GM12878 (cell line): ENCODE results near the gene PPIB. TPM values are rescaled to one million over a fixed set of nuclear protein-coding genes. Genes with fewer than 3 reads are reported as not detected.

Experiments
- ATAC-seq: fragments of 200-7000 bp; cut with Tn5 transposase; 3 replicates; pipeline ENCODE4 v1.9.1; 2020; ENCODE audit warnings: mild to moderate bottlenecking, moderate library complexity
- BruUV-seq: library from RNA; stranded (reverse); fragments of 400-500 nt; replicated peaks from 2 replicates; lab custom pipeline; 2021; lab: Mats Ljungman, UMichigan
- CTCF ChIA-PET: fragments of 300-600 bp; sonication (Branson Sonifier 250); formaldehyde crosslinking; extraction: SDS; loops from one replicate; lab custom pipeline; 2021; ENCODE audit warnings: inconsistent platforms; lab: Yijun Ruan, JAX
- POLR2A ChIA-PET: fragments of 350-600 bp; formaldehyde crosslinking; extraction: SDS; loops from one replicate; lab custom pipeline; 2021; ENCODE audit warnings: inconsistent platforms; lab: Charles Lee
- RAD21 ChIA-PET: fragments of 300-600 bp; sonication (Branson Sonifier 250); formaldehyde crosslinking; loops from one replicate; lab custom pipeline; 2023; ENCODE audit warnings: antibody characterized with exemption; ENCODE audit not compliant: unreplicated experiment; lab: Charles Lee
- SMC1A ChIA-PET: fragments of 300-600 bp; sonication (Branson Sonifier 250); formaldehyde crosslinking; loops from one replicate; lab custom pipeline; 2023; ENCODE audit not compliant: unreplicated experiment, uncharacterized antibody; lab: Charles Lee
- DNase-seq: peaks from one replicate; pipeline ENCODE4 v3.0.0-alpha.2; 2011; ENCODE audit warnings: low read depth, low spot score
- FAIRE-seq: peaks from 3 replicates; lab custom pipeline; 2011; peaks lifted over from hg19 to GRCh38; lab: Jason Lieb, UNC
- H2AFZ ChIP-seq: 2 replicates; pipeline ENCODE4 v1.6.0; 2011; ENCODE audit warnings: low read depth, low read length, control low read depth; ENCODE audit not compliant: control insufficient read depth
- H3K27ac ChIP-seq: 2 replicates; pipeline ENCODE4 v1.5.1; 2011; ENCODE audit warnings: control low read depth; ENCODE audit not compliant: control insufficient read depth, insufficient read depth
- H3K27me3 ChIP-seq, 2 experiments: replicated peaks in 1 of 2; 2 replicates each; pipeline versions ENCODE4 v1.6.0 to v1.6.1; 2011; ENCODE audit warnings: low read length in 1 of 2; ENCODE audit not compliant: control insufficient read depth in 2 of 2, insufficient read depth in 2 of 2
- H3K36me3 ChIP-seq, 2 experiments: 2 replicates each; pipeline ENCODE4 v1.5.1; 2011; ENCODE audit warnings: low read length in 1 of 2; ENCODE audit not compliant: control insufficient read depth in 2 of 2, insufficient read depth in 2 of 2
- H3K4me1 ChIP-seq: 2 replicates; pipeline ENCODE4 v1.6.1; 2011; ENCODE audit warnings: mild to moderate bottlenecking, low read length, moderate library complexity, mixed read lengths; ENCODE audit not compliant: control insufficient read depth, insufficient read depth
- H3K4me2 ChIP-seq: 2 replicates; pipeline ENCODE4 v1.6.0; 2011; ENCODE audit warnings: control low read depth; ENCODE audit not compliant: control insufficient read depth, insufficient read depth
- H3K4me3 ChIP-seq: fragments of 200-600 bp; sonication (generic); 2 replicates; pipeline ENCODE4 v1.5.1; 2016
- H3K79me2 ChIP-seq: 2 replicates; pipeline ENCODE4 v1.6.0; 2011; ENCODE audit warnings: low read length; ENCODE audit not compliant: control insufficient read depth, insufficient read depth
- H3K9ac ChIP-seq: 2 replicates; pipeline ENCODE4 v1.8.0; 2011; ENCODE audit warnings: low read length, control low read depth, mixed read lengths; ENCODE audit not compliant: control insufficient read depth, insufficient read depth
- H3K9me3 ChIP-seq: replicated peaks from 3 replicates; pipeline ENCODE4 v1.5.1; 2011; ENCODE audit warnings: mild to moderate bottlenecking, low read length; ENCODE audit not compliant: control insufficient read depth, insufficient read depth
- H4K20me1 ChIP-seq: 2 replicates; pipeline ENCODE4 v1.6.0; 2011; ENCODE audit not compliant: control insufficient read depth, insufficient read depth
- ASH2L ChIP-seq: fragments of 300-600, 200-600 bp; sonication (generic); IDR thresholded peaks from 2 replicates; pipeline ENCODE4 v1.6.1; 2017; ENCODE audit warnings: low read depth, mild to moderate bottlenecking, borderline replicate concordance
- ATF2 ChIP-seq: IDR thresholded peaks from 2 replicates; pipeline ENCODE4 v1.6.1; 2012; ENCODE audit warnings: low read length, inconsistent platforms
- CTCF ChIP-seq, 3 experiments: IDR thresholded peaks in 2 of 3; conservative IDR thresholded peaks in 1 of 3; 2 replicates each; pipeline ENCODE4 v1.5.1; 2011; ENCODE audit warnings: low read depth in 3 of 3, low read length in 3 of 3, mild to moderate bottlenecking in 3 of 3, control low read depth in 2 of 3, moderate library complexity in 2 of 3, inconsistent platforms in 1 of 3, mixed read lengths in 1 of 3; ENCODE audit not compliant: control insufficient read depth in 2 of 3, insufficient read depth in 1 of 3; ENCODE audit errors: extremely low read depth in 1 of 3
- FOXK2 ChIP-seq: fragments of 450-650 bp; IDR thresholded peaks from 2 replicates; pipeline ENCODE4 v1.6.1; 2017; ENCODE audit warnings: mild to moderate bottlenecking, moderate library complexity
- HDGF ChIP-seq: fragments of 450-650 bp; IDR thresholded peaks from 2 replicates; pipeline ENCODE4 v1.6.1; 2016; ENCODE audit warnings: antibody characterized with exemption
- IKZF2 ChIP-seq, 2 experiments: fragments of 450-650 bp; IDR thresholded peaks; 2 replicates each; pipeline ENCODE4 v1.6.1; 2017; ENCODE audit warnings: mild to moderate bottlenecking in 2 of 2, moderate library complexity in 2 of 2
- JUND ChIP-seq: IDR thresholded peaks from 2 replicates; pipeline ENCODE4 v1.6.1; 2012; ENCODE audit warnings: low read depth, mild to moderate bottlenecking, low read length, improper control_type of control experiment, moderate library complexity
- KLF5 ChIP-seq: fragments of 450-650 bp; IDR thresholded peaks from 2 replicates; pipeline ENCODE4 v1.6.1; 2014; ENCODE audit warnings: mild to moderate bottlenecking; ENCODE audit not compliant: partially characterized antibody
- MYC ChIP-seq: IDR thresholded peaks from 2 replicates; pipeline ENCODE4 v1.6.1; 2011; ENCODE audit warnings: mild to moderate bottlenecking, low read length, moderate library complexity, inconsistent platforms; ENCODE audit not compliant: insufficient read depth, insufficient replicate concordance, insufficient read length, severe bottlenecking
- RAD21 ChIP-seq: IDR thresholded peaks from 2 replicates; pipeline ENCODE4 v1.6.1; 2011; ENCODE audit warnings: mild to moderate bottlenecking, low read depth, low read length, moderate library complexity; ENCODE audit not compliant: insufficient read depth
- WGBS: methylation state at CpG from one replicate; pipeline ENCODE4 v1.1.6; 2016; ENCODE audit warnings: low lambda C conversion rate; ENCODE audit not compliant: insufficient replicate concordance, insufficient coverage; ENCODE audit errors: missing lambda C conversion rate; 5-methylcytosine and 5-hydroxymethylcytosine counted together
- in situ Hi-C: fragments of 300-500 bp; cut with MboI; formaldehyde crosslinking; loops from 9 replicates; pipeline ENCODE4 v1.14.3; 2018; ENCODE audit warnings: mixed read lengths
- intact Hi-C: fragments of 100-400 bp; cut with micrococcal nuclease; formaldehyde crosslinking; loops from one replicate; pipeline ENCODE4 v1.14.2; 2022; ENCODE audit not compliant: unreplicated experiment
- polyA plus RNA-seq, 11 experiments: library from polyadenylated mRNA; depleted of rRNA in 4 of 11; unstranded in 6 of 11; stranded (reverse) in 5 of 11; fragments of >200 nt; fragmentation: Nextera tagmentation in 4 of 11; fragmentation: Illumina TruSeq in 1 of 11; extraction: Ambion mirVana in 4 of 11; extraction: Trizol in 1 of 11; gene quantifications; 1 replicate in 1 of 11; 2 replicates in 10 of 11; pipeline versions ENCODE4 v1.2.1 to v1.2.3, GENCODE V29; 2011 to 2016; ENCODE audit warnings: inconsistent platforms in 2 of 11, missing spikeins in 2 of 11, low read depth in 1 of 11
- total RNA-seq, 4 experiments: library from RNA; depleted of rRNA in 3 of 4; stranded (reverse); fragments of >200 nt in 3 of 4; fragmentation: Illumina TruSeq in 1 of 4; extraction: Trizol in 1 of 4; gene quantifications; 2 replicates each; pipeline versions ENCODE4 v1.2.1 to v1.2.3, GENCODE V29; 2013 to 2021

The PPIB gene
- total and polyA plus RNA-seq, 10 of the 15 experiments (the other 5 are each of a cell fraction or from before 2014, with no cell fraction given) = 344 to 936 (median 508) TPM

- WGBS = 94% methylated on average over 4 of the region's 4 CpGs
- ChIA-PET CTCF (interaction anchor here (0.8 to 2.5 kb wide), 4 partner anchors 11 to 44 kb away, joined by 3 to 24 read pairs (median 6); partner anchors contain the start of gene PPIB), RAD21 (interaction anchor here (1.4 kb wide), 1 partner anchor 15 kb away, joined by 6 read pairs; no protein-coding TSS in a partner anchor)
- FAIRE-seq = no peak
- no peak for TF ChIP-seq KLF5
- no peak for TF ChIP-seq RAD21
- TF ChIP-seq CTCF (IDR thresholded peaks at IDR 0.05 in 2 of 3, conservative IDR thresholded peaks at IDR 0.05 in 1 of 3; ENCODE audit: control insufficient read depth in 2 of 3, extremely low read depth in 1 of 3, insufficient read depth in 1 of 3, low read depth in 3 of 3, low read length in 3 of 3) = no peak
- TF ChIP-seq IKZF2 (IDR thresholded peaks at IDR 0.05) = no peak
- TF ChIP-seq HDGF = no peak
- no peak for TF ChIP-seq JUND
- no peak for TF ChIP-seq ASH2L
- no peak for TF ChIP-seq ATF2
- no peak for TF ChIP-seq MYC
- no peak for TF ChIP-seq FOXK2
- TF ChIP-seq, all 136 proteins: peak for 0
- H3K36me3 ChIP-seq = peaks cover 32 to 33% of the 10 kb centered on the region in 2 experiments
- no peak for ATAC-seq
- no peaks in the 10 kb centered on the region for H4K20me1 ChIP-seq
- H3K9ac ChIP-seq = no peak overlapping the region
- intact Hi-C loops = no loop called here
- peaks cover 11% of the 10 kb centered on the region for H3K4me1 ChIP-seq
- H3K27me3 ChIP-seq = no peaks in the 10 kb centered on the region
- no peak overlapping the region for H2AFZ ChIP-seq
- no peaks in the 10 kb centered on the region for H3K79me2 ChIP-seq
- ChIA-PET SMC1A (interaction anchor here (1.5 kb wide), 1 partner anchor 11 kb away, joined by 4 read pairs; no protein-coding TSS in a partner anchor), POLR2A (interaction anchor here (0.6 to 1.5 kb wide), 3 partner anchors 11 to 1562 kb away, joined by 4 to 5 read pairs (median 5); no protein-coding TSS in a partner anchor)
- no peak overlapping the region for H3K4me3 ChIP-seq
- no peak overlapping the region for H3K4me2 ChIP-seq
- no peak overlapping the region for H3K27ac ChIP-seq
- DNase-seq = no peak
- no TSS peak for BruUV-seq
- no peaks in the 10 kb centered on the region for H3K9me3 ChIP-seq
- in situ Hi-C loops = no loop called here
Measured at GRCh38 chr15:64138331-64138941, 24.4 kb downstream of the PPIB start.
